Measurements from ENCODE around the gene ZNF683.

ZNF683 gene

GRCh38 chr1:26317612-26318337, 54.8 kb downstream of the ZNF683 start, which contains the start of gene CD52:
Gene CD52, plus strand, starts transcription at chr1:26317958. Its CDS starts 60 bp downstream, at chr1:26318018.
- POLR2A ChIA-PET = interaction anchor here (0.6 to 3.0 kb wide), 10 partner anchors 8 to 521 kb away, joined by 3 to 13 read pairs (median 3); partner anchors contain the start of genes CEP85 and SH3BGRL3
- peak; percentile 82 for DNase-seq (ENCODE audit: extremely low spot score)
- CTCF ChIA-PET = interaction anchor here (1.0 to 21.1 kb wide), 12 partner anchors 7 to 148 kb away, joined by 3 to 690 read pairs (median 4); partner anchors contain the start of genes CEP85, SH3BGRL3 and ZNF593
- TF ChIP-seq CTCF (IDR thresholded peaks at IDR 0.05; ENCODE audit: control extremely low read depth, extremely low read depth, low read depth, missing control alignments) = no peak

- TF ChIP-seq CTCF (IDR thresholded peaks at IDR 0.05; ENCODE audit: control extremely low read depth, extremely low read depth, low read depth, missing control alignments) = no peak
- ChIA-PET CTCF (interaction anchor here (1.0 to 21.1 kb wide), 6 partner anchors 9 to 83 kb away, joined by 4 to 690 read pairs (median 5); partner anchors contain the start of genes CEP85 and SH3BGRL3), POLR2A (interaction anchor here (0.6 to 3.0 kb wide), 5 partner anchors 8 to 521 kb away, joined by 3 to 13 read pairs (median 5); no protein-coding TSS in a partner anchor)
- no peak for DNase-seq (ENCODE audit: extremely low spot score)
Measured at GRCh38 chr1:26317146-26317545, 55.4 kb downstream of the ZNF683 start.

- DNase-seq (ENCODE audit: extremely low spot score) = no peak
- no peak for TF ChIP-seq CTCF (IDR thresholded peaks at IDR 0.05; ENCODE audit: control extremely low read depth, extremely low read depth, low read depth, missing control alignments)
- POLR2A ChIA-PET = interaction anchor here (0.6 kb wide), 5 partner anchors 23 to 811 kb away, joined by 4 to 8 read pairs (median 4); no protein-coding TSS in a partner anchor
- CTCF ChIA-PET = interaction anchor here (1.0 to 21.1 kb wide), 5 partner anchors 11 to 202 kb away, joined by 3 to 690 read pairs (median 7); partner anchors contain the start of gene SH3BGRL3
Measured at GRCh38 chr1:26315874-26316850, 56.4 kb downstream of the ZNF683 start.

GRCh38 chr1:26314501-26314900, 58.0 kb downstream of the ZNF683 start:
- TF ChIP-seq CTCF (IDR thresholded peaks at IDR 0.05; ENCODE audit: control extremely low read depth, extremely low read depth, low read depth, missing control alignments) = no peak
- POLR2A ChIA-PET = interaction anchor here (0.6 to 0.7 kb wide), 2 partner anchors 150 to 259 kb away, joined by 3 read pairs; no protein-coding TSS in a partner anchor
- CTCF ChIA-PET = interaction anchor here (1.0 to 21.1 kb wide), 9 partner anchors 10 to 145 kb away, joined by 3 to 690 read pairs (median 5); partner anchors contain the start of genes SH3BGRL3 and ZNF593

More at GRCh38 chr1:26314501-26314900, 58.0 kb downstream of the ZNF683 start:
- DNase-seq (ENCODE audit: extremely low spot score) = no peak

All from GM10248 (cell line).